ENCODE data around the gene DNM3. TPM values are rescaled to one million over a fixed set of nuclear protein-coding genes. Genes with fewer than 3 reads are reported as not detected.

The DNM3 gene
- total RNA-seq, 1 donor from 2014 or later, result 3.4 TPM

GRCh38 chr1:172378109-172378760, 536.9 kb downstream of the DNM3 start:
- no peak for DNase-seq (ENCODE audit: extremely low read depth, low read depth, low spot score)

- no peak for DNase-seq (ENCODE audit: extremely low read depth, low read depth, low spot score)
Measured at GRCh38 chr1:172380441-172381244, 539.3 kb downstream of the DNM3 start.

GRCh38 chr1:172381946-172382345, 540.6 kb downstream of the DNM3 start:
- no peak for DNase-seq (ENCODE audit: extremely low read depth, low read depth, low spot score)

GRCh38 chr1:172382406-172382805, 541.1 kb downstream of the DNM3 start:
- no peak for DNase-seq (ENCODE audit: extremely low read depth, low read depth, low spot score)

- no peak for DNase-seq (ENCODE audit: extremely low read depth, low read depth, low spot score)
Measured at GRCh38 chr1:172382990-172383389, 541.7 kb downstream of the DNM3 start.

GRCh38 chr1:172383536-172383935, 542.2 kb downstream of the DNM3 start:
- DNase-seq (ENCODE audit: extremely low read depth, low read depth, low spot score), result no peak

GRCh38 chr1:172384656-172385055, 543.4 kb downstream of the DNM3 start:
- no peak for DNase-seq (ENCODE audit: extremely low read depth, low read depth, low spot score)

GRCh38 chr1:172386046-172386445, 544.7 kb downstream of the DNM3 start:
- DNase-seq (ENCODE audit: extremely low read depth, low read depth, low spot score), result no peak

GRCh38 chr1:172388490-172388889, 547.2 kb downstream of the DNM3 start:
- DNase-seq (ENCODE audit: extremely low read depth, low read depth, low spot score), result no peak

- no peak for DNase-seq (ENCODE audit: extremely low read depth, low read depth, low spot score)
Measured at GRCh38 chr1:172390301-172390682, 549.0 kb downstream of the DNM3 start.

- DNase-seq (ENCODE audit: extremely low read depth, low read depth, low spot score), result no peak
Measured at GRCh38 chr1:172390683-172391551, 549.6 kb downstream of the DNM3 start.

GRCh38 chr1:172391976-172392375, 550.7 kb downstream of the DNM3 start:
- DNase-seq (ENCODE audit: extremely low read depth, low read depth, low spot score), result no peak

- DNase-seq (ENCODE audit: extremely low read depth, low read depth, low spot score), result no peak
Measured at GRCh38 chr1:172393354-172393753, 552.1 kb downstream of the DNM3 start.

GRCh38 chr1:172394141-172394751, 552.9 kb downstream of the DNM3 start:
- no peak for DNase-seq (ENCODE audit: extremely low read depth, low read depth, low spot score)

- no peak for DNase-seq (ENCODE audit: extremely low read depth, low read depth, low spot score)
Measured at GRCh38 chr1:172394811-172395210, 553.5 kb downstream of the DNM3 start.

- DNase-seq (ENCODE audit: extremely low read depth, low read depth, low spot score), result no peak
Measured at GRCh38 chr1:172395576-172395975, 554.3 kb downstream of the DNM3 start.

- no peak for DNase-seq (ENCODE audit: extremely low read depth, low read depth, low spot score)
Measured at GRCh38 chr1:172397221-172397620, 555.9 kb downstream of the DNM3 start.

GRCh38 chr1:172397633-172398032, 556.3 kb downstream of the DNM3 start:
- no peak for DNase-seq (ENCODE audit: extremely low read depth, low read depth, low spot score)

GRCh38 chr1:172398193-172398592, 556.9 kb downstream of the DNM3 start:
- no peak for DNase-seq (ENCODE audit: extremely low read depth, low read depth, low spot score)

- DNase-seq (ENCODE audit: extremely low read depth, low read depth, low spot score), result peak; percentile 64
Measured at GRCh38 chr1:172398970-172399755, 557.9 kb downstream of the DNM3 start.

All from glomerular endothelial cell (primary cell).